ENCODE measurements around the gene NAB1. TPM values are rescaled to one million over a fixed set of nuclear protein-coding genes. Genes with fewer than 3 reads are reported as not detected.

The NAB1 gene
- total RNA-seq, 1 experiment from 2014 or later = 40.2 TPM

GRCh38 chr2:190670182-190670946 lies 21.5 kb downstream of the NAB1 start:
- Histone ChIP-seq H3K9me3 (ENCODE audit: control insufficient read depth, insufficient read depth, low read depth, low read length) (no peaks in the 10 kb centered on the region), H3K4me3 (ENCODE audit: low read depth in 2 of 2, low read length in 2 of 2) (no peak overlapping the region), H3K27me3 (ENCODE audit: control insufficient read depth, insufficient read depth, low read length) (no peaks in the 10 kb centered on the region), H3K27ac (ENCODE audit: low read length) (no peak overlapping the region), H3K36me3 (ENCODE audit: control insufficient read depth, insufficient read depth, low read length) (peaks cover 16% of the 10 kb centered on the region), H3K4me1 (ENCODE audit: control insufficient read depth, insufficient read depth, low read length) (no peaks in the 10 kb centered on the region)
- ChIA-PET POLR2A (no interaction called here), CTCF (interaction anchor here (0.6 kb wide), 1 partner anchor 382 kb away, joined by 3 read pairs; no protein-coding TSS in a partner anchor)
- DNase-seq (ENCODE audit: low read depth, low spot score) (no peak), ATAC-seq (no peak)
- in situ Hi-C loops (cut with HindIII; ENCODE audit: low pct_unique_long_range_greater_than_20kb, low sequenced_read_pairs) = no loop called here
- TF ChIP-seq CTCF (IDR thresholded peaks at IDR 0.05) = no peak
- TF ChIP-seq POLR2AphosphoS5 (IDR thresholded peaks at IDR 0.05; ENCODE audit: low read depth, low read length) = no peak
- no peak for TF ChIP-seq SIN3A (IDR thresholded peaks at IDR 0.05; ENCODE audit: borderline replicate concordance, insufficient read depth, low read depth, low read length)
- no peak for TF ChIP-seq REST (IDR thresholded peaks at IDR 0.05; ENCODE audit: insufficient read depth in 1 of 2, low read depth in 2 of 2, low read length in 1 of 2)
- TF ChIP-seq TCF7L2 (IDR thresholded peaks at IDR 0.05; ENCODE audit: low read depth, low read length) = no peak
- no TSS peak for BruUV-seq (replicated peaks)
- intact Hi-C loops (cut with micrococcal nuclease; ENCODE audit: unreplicated experiment) = no loop called here

GRCh38 chr2:190674966-190675650 lies 26.2 kb downstream of the NAB1 start:
- CTCF ChIA-PET = no interaction called here
- H3K36me3 ChIP-seq (ENCODE audit: control insufficient read depth, insufficient read depth, low read length) = peaks cover 20% of the 10 kb centered on the region
- TF ChIP-seq SIN3A (IDR thresholded peaks at IDR 0.05; ENCODE audit: borderline replicate concordance, insufficient read depth, low read depth, low read length) (no peak), POLR2AphosphoS5 (IDR thresholded peaks at IDR 0.05; ENCODE audit: low read depth, low read length) (no peak), TCF7L2 (IDR thresholded peaks at IDR 0.05; ENCODE audit: low read depth, low read length) (no peak), REST (IDR thresholded peaks at IDR 0.05; ENCODE audit: insufficient read depth in 1 of 2, low read depth in 2 of 2, low read length in 1 of 2) (no peak), CTCF (IDR thresholded peaks at IDR 0.05) (no peak)
- intact Hi-C loops (cut with micrococcal nuclease; ENCODE audit: unreplicated experiment) (no loop called here), in situ Hi-C loops (cut with HindIII; ENCODE audit: low pct_unique_long_range_greater_than_20kb, low sequenced_read_pairs) (no loop called here)
- H3K4me1 ChIP-seq (ENCODE audit: control insufficient read depth, insufficient read depth, low read length) = no peaks in the 10 kb centered on the region
- no peaks in the 10 kb centered on the region for H3K27me3 ChIP-seq (ENCODE audit: control insufficient read depth, insufficient read depth, low read length)
- H3K27ac ChIP-seq (ENCODE audit: low read length) = no peak overlapping the region
- no peak overlapping the region for H3K4me3 ChIP-seq (ENCODE audit: low read depth in 2 of 2, low read length in 2 of 2)
- POLR2A ChIA-PET = no interaction called here
- H3K9me3 ChIP-seq (ENCODE audit: control insufficient read depth, insufficient read depth, low read depth, low read length) = no peaks in the 10 kb centered on the region
- DNase-seq (ENCODE audit: low read depth, low spot score) (no peak), ATAC-seq (no peak)
- BruUV-seq (replicated peaks) = no TSS peak

Measured in Panc1 (cell line).